A673 (cell line): ENCODE measurements around the gene DND1. TPM values are rescaled to one million over a fixed set of nuclear protein-coding genes. Genes with fewer than 3 reads are reported as not detected.

ENCODE experiments used
- BruUV-seq: library from RNA; stranded (reverse); fragments of 400-500 nt; replicated peaks from 2 replicates; lab custom pipeline; 2021; lab: Mats Ljungman, UMichigan
- CTCF ChIA-PET: fragments of 300-600 bp; sonication (Branson Sonifier 250); formaldehyde crosslinking; loops from one replicate; lab custom pipeline; 2022; ENCODE audit warnings: antibody characterized with exemption; lab: Charles Lee
- POLR2A ChIA-PET: fragments of 300-600 bp; sonication (Branson Sonifier 250); formaldehyde crosslinking; loops from one replicate; lab custom pipeline; 2022; ENCODE audit warnings: antibody characterized with exemption; ENCODE audit not compliant: low non-redundant PET; lab: Charles Lee
- DNase-seq: peaks from one replicate; pipeline ENCODE4 v3.0.0-alpha.2; 2015; ENCODE audit warnings: low spot score
- H3K27ac ChIP-seq: fragments of 200-600 bp; sonication (generic); 2 replicates; pipeline ENCODE4 v1.5.1; 2016; ENCODE audit warnings: mixed run types, low read depth, mild to moderate bottlenecking, mixed read lengths, antibody characterized with exemption, low read length; ENCODE audit not compliant: poor library complexity, severe bottlenecking
- H3K27me3 ChIP-seq: fragments of 200-600 bp; sonication (generic); replicated peaks from 2 replicates; pipeline ENCODE4 v1.6.1; 2017; ENCODE audit warnings: mixed run types, low read depth, mild to moderate bottlenecking, mixed read lengths, antibody characterized with exemption, low read length; ENCODE audit not compliant: insufficient read depth, poor library complexity
- H3K36me3 ChIP-seq: fragments of 200-600 bp; sonication (generic); 2 replicates; pipeline ENCODE4 v1.6.1; 2016; ENCODE audit warnings: mixed run types, mild to moderate bottlenecking, mixed read lengths, antibody characterized with exemption, low read length; ENCODE audit not compliant: insufficient read depth, poor library complexity, severe bottlenecking
- H3K4me1 ChIP-seq: fragments of 200-600 bp; sonication (generic); 2 replicates; pipeline ENCODE4 v1.6.1; 2017; ENCODE audit warnings: mixed run types, mild to moderate bottlenecking, mixed read lengths, antibody characterized with exemption, low read length; ENCODE audit not compliant: insufficient read depth, poor library complexity, severe bottlenecking
- H3K4me3 ChIP-seq: fragments of 200-600 bp; sonication (generic); 2 replicates; pipeline ENCODE4 v1.5.1; 2016; ENCODE audit warnings: low read depth, mixed run types, mild to moderate bottlenecking, mixed read lengths, low read length; ENCODE audit not compliant: poor library complexity, severe bottlenecking
- H3K9me3 ChIP-seq: fragments of 200-600 bp; sonication (generic); 2 replicates; pipeline ENCODE4 v1.6.1; 2016; ENCODE audit warnings: mixed run types, low read depth, mild to moderate bottlenecking, mixed read lengths, antibody characterized with exemption, low read length; ENCODE audit not compliant: poor library complexity, severe bottlenecking
- CTCF ChIP-seq: fragments of 300-800, 200-600 bp; sonication (generic); conservative IDR thresholded peaks from 2 replicates; pipeline ENCODE4 v1.5.1; 2017; ENCODE audit warnings: low read depth, mild to moderate bottlenecking, antibody characterized with exemption, low read length, moderate library complexity, mixed read lengths
- EZH2 ChIP-seq: fragments of 200-600 bp; sonication (generic); IDR thresholded peaks from 2 replicates; pipeline ENCODE4 v1.6.1; 2017; ENCODE audit warnings: borderline replicate concordance, low read depth, mild to moderate bottlenecking, mixed read lengths, antibody characterized with exemption, low read length; ENCODE audit not compliant: poor library complexity, severe bottlenecking
- intact Hi-C: fragments of 100-400 bp; cut with micrococcal nuclease; formaldehyde crosslinking; loops from one replicate; pipeline ENCODE4 v1.10.0; 2022; ENCODE audit not compliant: unreplicated experiment
- total RNA-seq: library from RNA; stranded (reverse); gene quantifications from 2 replicates; pipeline ENCODE4 v1.2.3, GENCODE V29; 2021

DND1 gene
- total RNA-seq, 1 experiment from 2014 or later = 2.3 TPM

- Histone ChIP-seq H3K36me3 (peaks cover 77% of the 10 kb centered on the region), H3K27ac (peak within 1 kb of the TSS; percentile 69), H3K4me3 (peak within 1 kb of the TSS; percentile 83), H3K4me1 (peaks cover 10% of the 10 kb centered on the region), H3K9me3 (no peaks in the 10 kb centered on the region), H3K27me3 (no peaks in the 10 kb centered on the region)
- intact Hi-C loops = no loop called here
- TF ChIP-seq EZH2 (no peak), CTCF (no peak)
- DNase-seq = peak; percentile 99
- POLR2A ChIA-PET = interaction anchor here (0.8 to 1.0 kb wide), 2 partner anchors 10 to 53 kb away, joined by 3 to 5 read pairs; partner anchors contain the start of genes HARS1, HARS2 and IK
- CTCF ChIA-PET = no interaction called here
- BruUV-seq = TSS peak; percentile 52
These were observed 27.1 kb upstream of the DND1 start, which contains the start of gene ZMAT2 for GRCh38 chr5:140700177-140701144. Gene ZMAT2, plus strand, starts transcription at chr5:140700447. Its CDS starts 14 bp downstream, at chr5:140700461.

GRCh38 chr5:140696891-140697492 lies 23.6 kb upstream of the DND1 start:
- H3K36me3 ChIP-seq = peaks cover 62% of the 10 kb centered on the region
- BruUV-seq = no TSS peak

More at GRCh38 chr5:140696891-140697492, 23.6 kb upstream of the DND1 start:
- POLR2A ChIA-PET = no interaction called here
- TF ChIP-seq CTCF (no peak), EZH2 (no peak)
- Histone ChIP-seq H3K4me3 (no peak overlapping the region), H3K27ac (no peak overlapping the region), H3K9me3 (no peaks in the 10 kb centered on the region), H3K27me3 (no peaks in the 10 kb centered on the region), H3K4me1 (peaks cover 18% of the 10 kb centered on the region)
- no peak for DNase-seq
- CTCF ChIA-PET = no interaction called here
- intact Hi-C loops = no loop called here
